Measurements from ENCODE around the gene PCLO.

Gene PCLO, protein sequence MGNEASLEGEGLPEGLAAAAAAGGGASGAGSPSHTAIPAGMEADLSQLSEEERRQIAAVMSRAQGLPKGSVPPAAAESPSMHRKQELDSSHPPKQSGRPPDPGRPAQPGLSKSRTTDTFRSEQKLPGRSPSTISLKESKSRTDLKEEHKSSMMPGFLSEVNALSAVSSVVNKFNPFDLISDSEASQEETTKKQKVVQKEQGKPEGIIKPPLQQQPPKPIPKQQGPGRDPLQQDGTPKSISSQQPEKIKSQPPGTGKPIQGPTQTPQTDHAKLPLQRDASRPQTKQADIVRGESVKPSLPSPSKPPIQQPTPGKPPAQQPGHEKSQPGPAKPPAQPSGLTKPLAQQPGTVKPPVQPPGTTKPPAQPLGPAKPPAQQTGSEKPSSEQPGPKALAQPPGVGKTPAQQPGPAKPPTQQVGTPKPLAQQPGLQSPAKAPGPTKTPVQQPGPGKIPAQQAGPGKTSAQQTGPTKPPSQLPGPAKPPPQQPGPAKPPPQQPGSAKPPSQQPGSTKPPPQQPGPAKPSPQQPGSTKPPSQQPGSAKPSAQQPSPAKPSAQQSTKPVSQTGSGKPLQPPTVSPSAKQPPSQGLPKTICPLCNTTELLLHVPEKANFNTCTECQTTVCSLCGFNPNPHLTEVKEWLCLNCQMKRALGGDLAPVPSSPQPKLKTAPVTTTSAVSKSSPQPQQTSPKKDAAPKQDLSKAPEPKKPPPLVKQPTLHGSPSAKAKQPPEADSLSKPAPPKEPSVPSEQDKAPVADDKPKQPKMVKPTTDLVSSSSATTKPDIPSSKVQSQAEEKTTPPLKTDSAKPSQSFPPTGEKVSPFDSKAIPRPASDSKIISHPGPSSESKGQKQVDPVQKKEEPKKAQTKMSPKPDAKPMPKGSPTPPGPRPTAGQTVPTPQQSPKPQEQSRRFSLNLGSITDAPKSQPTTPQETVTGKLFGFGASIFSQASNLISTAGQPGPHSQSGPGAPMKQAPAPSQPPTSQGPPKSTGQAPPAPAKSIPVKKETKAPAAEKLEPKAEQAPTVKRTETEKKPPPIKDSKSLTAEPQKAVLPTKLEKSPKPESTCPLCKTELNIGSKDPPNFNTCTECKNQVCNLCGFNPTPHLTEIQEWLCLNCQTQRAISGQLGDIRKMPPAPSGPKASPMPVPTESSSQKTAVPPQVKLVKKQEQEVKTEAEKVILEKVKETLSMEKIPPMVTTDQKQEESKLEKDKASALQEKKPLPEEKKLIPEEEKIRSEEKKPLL (N-terminal part only)

DNA sequence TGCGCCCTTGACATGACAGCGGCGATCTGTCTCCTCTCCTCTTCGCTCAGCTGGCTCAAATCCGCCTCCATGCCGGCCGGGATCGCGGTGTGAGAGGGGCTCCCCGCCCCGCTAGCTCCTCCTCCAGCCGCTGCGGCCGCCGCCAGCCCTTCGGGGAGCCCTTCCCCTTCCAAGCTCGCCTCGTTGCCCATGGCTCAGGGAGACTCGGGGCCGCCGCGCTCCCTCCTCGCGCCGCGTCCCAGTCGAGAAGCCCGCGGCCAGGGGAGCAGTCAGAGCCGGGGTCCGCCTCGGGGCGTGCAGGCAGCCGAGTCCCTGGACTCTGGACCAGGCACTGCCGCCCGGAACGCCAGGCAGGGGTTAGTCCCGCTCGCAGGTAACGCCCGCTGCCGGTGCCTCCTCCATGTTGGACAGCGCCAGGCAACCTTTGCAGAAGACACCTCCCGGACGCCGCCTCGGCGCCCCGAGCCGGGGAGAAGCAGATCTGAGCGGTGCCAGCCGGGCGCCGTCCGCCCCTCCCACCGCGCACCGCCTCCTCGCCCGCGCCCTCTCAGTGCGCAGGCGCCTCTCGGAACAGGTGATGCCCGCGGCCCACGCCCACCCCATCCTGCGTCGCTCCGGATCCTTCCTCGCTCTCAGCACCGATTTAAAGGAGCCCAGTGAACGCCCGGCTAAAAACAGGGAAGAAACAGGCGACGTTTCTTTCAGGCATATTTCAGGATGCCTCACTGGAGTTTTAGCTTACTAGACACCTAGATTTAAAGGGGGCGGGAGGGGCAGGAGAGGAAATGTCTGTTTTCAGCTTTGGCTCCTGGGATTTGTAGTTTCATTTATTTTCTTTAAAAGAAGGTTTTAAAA lies at the start of gene PCLO:
Gene PCLO (minus strand): TSS at position 483 of the 855 bp plus-strand sequence. CDS start 292 bp downstream, at position 191.
- peak; percentile 13 to 22 for DNase-seq

DNA sequence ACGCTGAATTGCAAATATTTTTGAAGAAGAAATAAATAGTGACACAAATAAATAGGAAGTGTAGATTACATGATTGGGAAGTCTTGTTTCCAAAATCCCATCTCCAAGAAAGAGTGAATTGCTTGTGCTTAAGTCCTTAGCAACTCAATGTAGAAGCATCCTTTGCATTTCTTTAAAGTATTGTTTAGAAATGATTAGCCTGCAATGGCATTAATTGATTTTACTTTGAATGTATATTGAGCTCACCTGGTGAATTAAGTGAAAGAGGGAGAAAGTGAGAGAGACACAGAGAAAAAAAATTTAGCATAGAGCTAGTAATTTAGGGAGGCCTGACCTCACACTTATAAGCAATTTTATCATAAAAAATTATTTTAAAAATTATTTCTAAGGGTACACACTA lies 49.0 kb upstream of the PCLO start:
- no peak for DNase-seq

DNA sequence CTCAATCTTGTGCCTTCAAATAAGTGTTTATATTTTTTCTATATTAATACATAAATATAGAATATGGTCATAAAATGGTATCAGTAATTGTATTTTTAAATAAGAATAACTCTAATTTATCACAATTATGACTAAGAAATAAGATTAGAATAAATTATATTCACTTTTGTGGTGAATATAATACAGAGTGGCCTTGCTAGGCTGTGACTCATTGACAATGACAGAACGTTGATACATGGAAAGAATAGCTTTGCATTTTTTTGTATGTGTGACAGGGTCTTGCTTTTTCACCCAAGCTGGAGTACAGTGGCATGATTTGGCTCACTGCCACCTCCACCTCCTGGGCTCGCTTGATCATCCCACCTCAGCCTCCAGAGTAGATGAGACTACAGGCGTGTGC lies 47.8 kb upstream of the PCLO start:
- no peak for DNase-seq

DNA sequence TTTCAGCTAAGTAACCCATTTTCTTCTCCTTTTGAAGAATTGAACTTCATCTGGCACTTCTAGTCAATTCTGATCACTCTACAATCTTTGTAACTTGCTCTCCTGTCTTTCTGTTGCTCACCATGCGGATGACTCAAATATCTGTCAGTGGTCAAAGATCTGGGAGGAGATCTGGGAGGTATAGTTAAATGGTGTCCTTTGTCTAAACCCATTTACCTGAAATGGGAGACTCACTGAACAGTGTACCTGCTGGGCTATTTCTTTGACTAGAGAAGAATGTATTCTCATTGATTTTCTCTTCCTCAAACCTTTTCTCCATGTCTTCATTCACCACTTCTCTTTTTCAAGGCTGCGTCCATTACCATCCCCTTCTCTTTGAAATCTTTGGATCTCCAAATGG lies 42.0 kb upstream of the PCLO start:
- DNase-seq: no peak

DNA sequence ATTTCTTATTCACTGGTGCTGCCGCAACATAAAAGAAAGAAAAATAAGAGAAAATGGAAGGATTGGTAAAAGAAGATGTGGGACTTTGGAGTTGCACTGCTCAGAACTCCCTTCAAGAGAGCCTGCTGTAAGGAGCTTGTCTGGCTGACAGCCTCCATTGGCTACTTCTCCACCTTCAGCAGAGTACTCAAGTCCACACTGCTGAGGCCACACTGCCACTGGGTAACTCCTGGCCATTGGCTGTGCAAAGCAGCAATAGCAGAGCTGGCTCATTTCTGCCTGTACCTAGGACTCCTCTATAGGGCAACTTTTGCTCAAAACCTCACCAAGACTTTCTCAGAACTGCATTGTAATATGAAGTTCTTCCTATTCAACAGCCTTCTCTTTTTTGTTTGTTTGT lies 38.7 kb upstream of the PCLO start:
- no peak for DNase-seq

DNA sequence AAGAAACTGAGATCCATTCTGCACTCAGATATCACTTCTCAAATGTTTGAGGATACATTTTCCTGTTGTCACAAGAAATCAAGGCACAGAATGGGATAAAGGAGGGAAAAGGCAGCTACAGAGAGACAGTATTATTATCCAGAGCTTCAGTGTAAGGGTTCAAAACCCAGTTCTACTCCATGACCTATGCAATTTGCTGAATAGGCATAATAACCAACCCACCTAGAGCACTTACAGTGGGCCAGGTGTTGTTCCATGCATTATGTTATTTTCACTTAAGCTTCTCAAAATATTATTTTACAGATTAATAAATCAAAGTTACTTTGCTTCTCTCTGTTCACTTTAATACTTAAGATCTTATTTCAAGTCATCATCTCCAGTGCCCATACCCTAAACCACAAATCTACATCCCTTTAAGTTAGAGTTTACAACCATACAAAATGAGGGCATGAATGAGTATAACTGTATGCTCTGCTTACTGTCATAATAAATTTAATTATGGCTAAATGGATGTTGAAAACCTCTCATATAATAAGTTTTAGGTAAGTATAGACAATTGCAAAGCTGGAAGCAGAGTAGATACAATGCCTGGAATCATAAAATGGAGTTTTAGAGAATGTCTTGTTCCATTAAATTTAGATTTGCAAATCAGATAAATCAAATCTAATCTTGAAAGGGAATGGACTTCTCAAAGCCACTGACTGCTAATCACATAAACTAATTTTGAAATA lies 28.1 kb upstream of the PCLO start:
- no peak for DNase-seq

DNA sequence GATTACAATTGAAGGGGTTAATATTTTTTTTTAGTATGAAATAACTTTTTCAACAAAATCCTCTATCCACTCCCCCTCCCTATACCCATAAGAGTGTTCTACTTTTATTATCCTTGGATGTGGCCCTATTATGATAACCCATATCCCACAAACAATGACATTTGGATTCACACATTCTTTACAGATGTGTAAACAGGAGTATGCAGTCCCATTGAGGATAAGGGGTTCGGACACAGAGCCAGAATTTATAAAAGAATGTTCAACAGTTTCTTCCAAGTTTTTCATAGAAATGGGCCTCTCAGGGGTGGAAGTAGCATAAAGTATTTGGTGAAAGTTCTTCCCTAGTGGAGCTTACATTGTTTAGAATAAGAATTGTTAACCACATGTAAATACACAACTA lies 16.1 kb upstream of the PCLO start:
- no peak for DNase-seq

DNA sequence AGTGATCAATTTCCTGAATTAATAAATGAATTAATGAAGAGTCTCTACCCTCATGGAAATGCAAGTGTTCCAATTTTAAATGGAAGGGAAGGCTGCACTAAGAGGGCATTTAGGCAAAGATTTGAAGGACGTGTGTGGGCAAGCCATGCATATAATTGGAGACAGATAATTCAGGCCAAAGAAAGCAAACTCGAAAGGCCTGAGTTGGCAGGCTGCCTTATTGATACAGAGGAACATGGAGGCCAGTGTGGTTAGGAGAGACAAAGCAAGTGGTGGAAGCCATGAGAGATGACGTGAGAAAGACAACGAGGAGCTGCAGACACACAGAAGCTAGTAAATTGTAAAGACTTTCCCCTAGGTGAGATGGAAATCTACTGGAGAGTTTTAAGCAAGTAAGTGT lies 15.4 kb upstream of the PCLO start:
- no peak for DNase-seq

DNA sequence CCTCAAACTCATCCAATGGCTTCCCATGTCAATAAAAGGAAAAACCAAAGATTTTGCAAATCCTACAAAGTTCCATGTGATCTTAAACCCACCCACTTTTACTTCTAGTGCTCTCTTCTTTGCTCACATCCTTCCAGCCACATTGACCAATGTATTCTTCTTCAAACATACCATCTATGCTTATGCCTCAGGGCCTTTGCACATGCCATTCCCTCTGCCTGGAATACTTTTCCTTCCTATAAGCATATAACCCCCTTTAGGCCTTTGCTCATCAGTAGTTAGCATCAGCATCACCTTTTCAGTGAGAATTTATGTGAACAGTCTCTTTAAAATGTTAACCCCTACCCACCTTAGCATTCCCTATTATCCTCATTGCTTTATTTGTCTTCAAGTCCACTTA lies 11.0 kb upstream of the PCLO start:
- no peak for DNase-seq

DNA sequence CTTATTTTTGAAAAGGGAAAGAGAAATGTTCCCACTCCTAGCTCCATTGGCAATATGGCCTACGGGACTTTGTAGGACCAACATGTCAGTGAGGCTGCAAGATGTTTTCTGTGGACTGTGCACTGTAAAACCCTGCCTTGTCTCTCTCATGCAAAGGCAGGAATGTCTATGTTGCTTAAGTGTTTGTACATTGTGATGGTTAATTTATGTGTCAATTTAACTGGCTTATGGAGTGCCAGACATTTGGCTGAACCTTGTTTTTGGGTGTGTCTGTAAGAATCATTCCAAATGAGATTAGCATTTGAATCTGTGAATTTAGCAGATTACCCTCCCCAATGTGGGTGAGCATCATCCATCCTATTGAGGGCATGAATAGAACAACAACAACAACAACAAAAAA lies 4.1 kb upstream of the PCLO start:
- DNase-seq: no peak

DNA sequence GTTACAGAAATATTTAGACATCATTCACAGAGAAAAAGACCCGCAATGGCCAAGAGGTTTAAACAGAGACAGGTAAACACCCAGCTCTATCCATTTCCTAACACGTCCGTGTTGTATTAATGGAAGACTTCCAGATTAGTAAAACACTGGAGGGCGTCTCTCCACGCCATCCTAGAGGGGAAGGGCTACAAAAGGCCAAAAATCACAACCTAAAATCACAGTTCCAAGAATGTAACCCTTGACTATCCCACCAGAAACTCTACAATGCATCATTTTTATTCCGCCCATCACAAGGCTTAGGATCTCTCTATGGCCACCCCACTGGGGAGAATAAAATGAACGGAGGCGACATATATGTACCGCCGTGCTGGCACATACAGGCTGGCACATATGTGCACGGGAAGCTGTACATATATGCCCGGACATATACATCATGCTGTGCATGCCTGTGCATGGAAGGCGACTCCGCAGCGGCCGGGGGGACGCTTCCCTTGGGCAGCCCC lies 734 bp downstream of the PCLO start:
- no peak for DNase-seq

DNA sequence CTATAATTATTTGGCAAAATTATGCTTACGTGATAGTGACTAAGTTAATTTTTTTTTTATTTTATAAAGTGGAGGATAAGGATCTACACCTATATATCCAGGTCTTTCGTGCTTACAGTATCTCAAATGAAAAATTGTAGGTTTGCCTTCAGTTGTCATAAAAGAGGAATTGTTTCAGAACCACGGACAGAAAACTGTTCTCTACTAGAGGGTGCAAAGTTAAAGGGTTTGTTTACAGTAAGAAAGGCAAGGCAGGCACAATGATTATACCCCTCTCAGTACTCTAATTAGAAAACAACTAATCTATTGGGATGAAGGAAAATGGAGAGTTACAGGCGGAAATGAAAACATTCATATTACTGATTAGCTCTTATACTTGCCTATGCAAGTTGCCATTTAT lies 1.5 kb downstream of the PCLO start:
- no peak for DNase-seq

DNA sequence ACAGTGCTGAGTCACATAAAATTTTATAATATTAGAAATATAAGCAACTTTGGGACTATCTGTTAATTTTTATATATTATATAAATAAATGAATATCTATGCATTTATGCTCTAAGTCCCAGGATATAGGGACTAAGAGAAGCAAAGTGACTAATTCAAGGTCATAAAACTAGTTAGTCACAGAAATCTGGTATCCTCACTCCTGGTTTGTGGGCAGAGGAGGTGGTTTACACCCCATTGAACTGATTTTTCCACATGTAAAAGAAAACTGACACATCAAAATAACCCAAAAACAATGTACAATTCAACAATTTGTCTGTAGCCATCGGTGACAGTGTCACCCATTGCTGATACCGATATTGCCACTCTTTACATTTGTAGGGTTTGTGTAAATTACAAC lies 3.0 kb downstream of the PCLO start:
- DNase-seq: no peak

DNA sequence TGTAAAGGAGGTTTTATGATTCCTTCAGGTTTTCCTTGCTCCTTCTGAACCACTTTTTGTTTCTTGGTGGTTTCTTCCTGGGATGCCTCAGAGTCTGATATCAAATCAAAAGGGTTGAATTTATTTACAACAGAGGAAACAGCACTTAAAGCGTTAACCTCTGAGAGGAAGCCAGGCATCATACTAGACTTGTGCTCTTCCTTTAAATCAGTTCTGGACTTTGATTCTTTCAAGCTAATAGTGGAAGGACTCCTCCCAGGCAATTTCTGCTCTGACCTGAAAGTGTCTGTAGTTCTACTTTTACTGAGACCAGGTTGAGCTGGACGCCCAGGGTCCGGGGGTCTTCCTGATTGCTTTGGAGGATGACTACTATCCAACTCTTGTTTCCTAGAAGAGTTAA lies 6.7 kb downstream of the PCLO start:
- no peak for DNase-seq

DNA sequence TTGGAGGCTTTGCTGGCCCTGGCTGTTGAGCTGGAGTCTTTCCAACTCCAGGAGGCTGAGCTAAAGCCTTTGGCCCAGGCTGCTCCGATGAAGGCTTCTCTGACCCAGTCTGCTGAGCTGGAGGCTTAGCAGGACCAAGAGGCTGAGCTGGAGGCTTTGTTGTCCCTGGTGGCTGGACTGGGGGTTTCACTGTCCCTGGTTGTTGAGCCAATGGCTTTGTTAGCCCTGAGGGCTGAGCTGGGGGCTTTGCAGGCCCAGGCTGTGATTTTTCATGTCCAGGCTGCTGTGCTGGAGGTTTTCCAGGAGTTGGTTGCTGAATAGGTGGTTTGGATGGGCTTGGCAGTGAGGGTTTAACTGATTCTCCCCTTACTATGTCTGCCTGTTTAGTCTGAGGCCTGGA lies 7.3 kb downstream of the PCLO start:
- no peak for DNase-seq

DNA sequence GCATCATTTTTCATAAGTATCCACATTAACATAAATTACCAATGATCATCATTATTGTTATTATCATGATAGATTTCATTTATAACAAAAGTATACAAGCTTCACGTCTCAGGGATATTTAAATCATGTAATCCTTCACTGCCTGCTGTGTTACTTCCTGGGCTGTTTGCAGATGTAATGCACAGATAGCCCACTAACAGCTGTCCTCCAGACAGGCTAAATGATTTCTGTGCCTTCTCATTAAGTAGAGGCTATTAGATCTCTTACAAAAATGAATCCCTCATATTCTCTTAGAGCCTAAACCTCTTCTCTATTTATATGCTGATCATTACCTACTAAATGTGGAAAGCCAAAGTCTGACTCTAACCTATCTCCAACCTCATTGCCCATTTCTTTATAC lies 9.3 kb downstream of the PCLO start:
- DNase-seq: no peak

DNA sequence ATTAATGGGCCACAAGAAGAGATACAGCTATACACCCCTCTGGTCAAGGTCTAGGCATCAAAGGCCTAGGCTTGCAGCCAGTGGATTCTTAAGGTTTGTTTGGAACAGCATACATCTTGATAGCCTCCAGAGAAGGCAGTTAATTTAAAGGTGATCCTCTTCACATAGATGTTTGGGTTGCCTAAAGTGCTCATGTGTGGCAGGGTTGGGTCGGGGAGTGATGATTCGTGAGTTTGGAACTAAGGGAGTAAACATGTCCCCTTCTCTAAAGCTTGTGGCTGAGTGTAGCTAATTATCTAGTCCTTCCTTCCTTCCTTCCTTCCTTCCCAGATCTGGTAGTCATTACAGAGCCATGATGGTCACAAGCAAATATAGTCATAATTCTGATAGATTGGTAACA lies 12.4 kb downstream of the PCLO start:
- no peak for DNase-seq

DNA sequence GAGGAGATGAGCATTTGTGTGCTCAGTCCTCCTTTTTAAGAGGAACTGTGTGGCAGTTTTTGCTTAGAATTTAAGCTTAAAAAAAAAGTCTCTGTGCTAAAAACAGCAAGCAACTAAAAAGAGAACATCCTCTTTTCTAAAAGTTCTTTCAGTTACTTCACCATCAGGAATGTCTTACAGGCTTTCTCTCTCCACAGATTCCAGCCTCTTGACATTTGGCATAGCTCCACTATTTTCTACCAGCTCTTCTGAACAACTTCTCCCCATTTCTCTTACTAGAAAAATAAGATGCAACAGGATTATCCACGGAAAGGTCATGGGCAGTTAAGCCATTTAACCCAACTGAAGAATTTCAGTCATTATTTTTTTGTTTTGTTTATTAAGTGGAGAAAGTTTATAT lies 13.2 kb downstream of the PCLO start:
- no peak for DNase-seq

DNA sequence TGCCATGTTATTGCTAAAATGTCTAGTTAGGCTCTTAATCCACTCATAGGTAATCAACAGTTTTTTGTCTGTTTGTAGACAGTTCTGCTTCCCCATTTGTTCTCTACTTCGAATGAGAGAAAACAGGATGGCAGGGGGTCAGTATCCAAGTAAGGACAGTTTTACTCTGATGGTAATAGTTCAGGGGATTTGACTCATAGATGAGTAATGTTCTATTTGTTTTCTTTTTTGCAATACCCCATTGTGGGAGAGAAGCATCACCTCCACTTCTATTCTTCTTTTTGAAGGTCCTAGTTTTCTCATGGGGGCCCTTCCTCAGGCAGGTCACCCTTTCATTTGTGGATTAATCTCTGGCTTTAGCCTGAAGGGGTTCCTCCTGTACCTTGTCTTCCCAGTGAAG lies 13.9 kb downstream of the PCLO start:
- no peak for DNase-seq

DNA sequence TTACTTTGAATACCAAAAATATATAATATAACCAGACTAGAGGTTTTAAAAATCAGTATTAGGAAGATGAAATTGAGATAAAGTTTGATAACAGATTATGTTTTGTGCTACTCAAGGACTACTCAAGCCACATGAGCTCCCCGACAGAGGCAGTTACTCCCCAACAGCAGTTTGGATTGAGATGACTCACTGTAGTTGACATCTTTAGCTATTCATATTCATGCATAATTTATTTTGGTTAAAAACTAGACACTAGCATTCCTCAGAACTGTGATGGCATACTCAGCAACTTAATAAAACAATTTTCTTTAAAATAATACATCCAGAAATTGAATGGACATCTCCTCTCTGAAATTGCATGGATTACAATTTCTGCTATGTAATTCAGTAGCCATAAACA lies 19.6 kb downstream of the PCLO start:
- no peak for DNase-seq

DNA sequence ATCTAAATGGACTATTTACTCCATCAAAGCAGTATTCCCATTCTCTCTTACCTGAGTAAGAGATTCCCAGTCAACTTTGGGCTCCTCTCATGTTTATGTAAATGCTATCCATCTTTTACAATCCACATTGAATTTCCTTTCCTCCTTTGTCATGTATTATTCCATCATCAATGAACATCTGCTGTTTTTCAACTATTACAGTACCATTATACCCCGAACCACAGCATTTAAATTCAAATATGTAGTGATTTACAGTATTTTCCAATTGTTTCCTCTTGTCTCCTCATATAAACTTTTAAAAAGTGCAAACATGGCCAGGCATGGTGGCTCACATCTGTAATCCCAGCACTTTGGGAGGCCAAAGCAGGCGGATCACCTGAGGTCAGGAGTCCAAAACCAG lies 20.3 kb downstream of the PCLO start:
- no peak for DNase-seq

DNA sequence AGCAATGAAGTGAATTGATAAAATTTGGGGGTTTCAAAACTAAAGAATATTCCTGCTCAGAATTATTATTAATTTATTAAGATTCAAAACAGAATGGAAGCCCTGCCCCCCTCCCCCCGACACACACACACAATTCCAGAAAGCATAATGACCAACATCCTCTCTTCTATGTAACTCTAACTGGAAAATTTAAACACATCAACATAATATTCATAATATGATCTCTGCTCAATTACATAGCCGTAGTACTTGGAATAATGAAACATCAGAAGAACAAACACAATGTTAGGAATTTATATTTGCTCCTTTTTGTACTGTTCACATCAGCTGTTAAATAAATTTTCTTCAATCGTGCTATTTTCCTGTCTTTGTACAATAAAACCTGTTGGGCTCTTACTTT lies 20.8 kb downstream of the PCLO start:
- no peak for DNase-seq

Measured in activated CD4-positive, alpha-beta T cell treated with anti-CD3 and anti-CD28 coated beads for 4 hours (primary cell).